AG20443 (cell line): Measurements from ENCODE around the gene NDUFA13.

Experiments
- DNase-seq: peaks from one replicate; pipeline ENCODE4 v3.0.0; 2012; ENCODE audit warnings: low spot score, mixed read lengths

The NDUFA13 gene

DNA sequence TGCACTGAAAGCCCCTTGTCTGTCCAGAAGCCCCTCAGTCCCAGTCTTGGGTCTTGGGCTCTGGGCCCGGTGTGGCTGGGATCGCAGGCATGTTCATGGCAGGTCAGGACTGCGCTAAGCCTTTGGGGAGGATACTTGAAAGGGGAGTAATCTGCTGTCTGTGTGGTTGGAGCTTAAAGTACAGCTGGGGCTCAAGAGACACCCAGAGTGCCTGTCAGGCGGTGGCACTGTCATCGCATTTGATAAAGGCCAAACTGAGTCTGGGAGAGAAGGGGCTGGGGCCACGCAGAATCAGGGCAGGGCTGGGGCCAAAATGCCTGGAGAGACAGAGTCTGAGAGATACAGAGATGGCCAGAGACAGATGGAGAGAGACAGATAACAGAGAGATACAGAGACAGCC lies 17.8 kb downstream of the NDUFA13 start:
- DNase-seq: no peak

DNA sequence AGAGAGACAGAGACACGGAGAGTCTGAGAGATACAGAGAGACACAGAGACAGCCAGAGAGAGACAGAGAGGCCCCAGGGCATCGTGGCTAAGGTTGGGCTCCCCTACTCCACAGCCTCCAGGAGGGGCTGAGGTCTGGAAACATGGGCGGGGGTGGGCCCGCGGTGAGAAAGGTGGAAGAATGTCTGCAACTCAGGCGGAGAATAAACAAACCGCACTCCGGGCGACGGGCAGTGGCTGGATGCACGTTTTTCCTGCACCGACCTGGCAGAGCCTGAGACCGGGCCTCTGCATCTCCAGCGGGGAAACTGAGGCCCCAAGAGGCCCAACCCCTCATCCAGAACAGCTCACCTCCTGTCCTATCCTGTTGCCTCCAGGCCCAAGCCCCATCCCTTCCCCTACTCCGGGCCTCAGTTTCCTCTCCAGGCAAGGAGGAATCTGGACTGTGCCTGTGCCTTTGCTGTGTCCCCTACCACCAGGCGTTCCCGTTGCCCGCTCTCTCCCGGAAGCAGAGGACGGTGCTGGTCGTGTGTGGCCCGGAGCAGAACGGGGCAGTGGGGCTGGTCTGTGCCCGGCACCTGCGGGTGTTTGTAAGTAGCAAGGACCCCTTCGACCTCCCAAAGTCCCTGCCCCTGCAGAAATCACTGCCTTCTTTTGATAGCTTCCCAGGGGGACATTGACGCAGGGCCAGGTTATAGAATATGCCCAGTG lies 18.7 kb downstream of the NDUFA13 start:
- no peak for DNase-seq

DNA sequence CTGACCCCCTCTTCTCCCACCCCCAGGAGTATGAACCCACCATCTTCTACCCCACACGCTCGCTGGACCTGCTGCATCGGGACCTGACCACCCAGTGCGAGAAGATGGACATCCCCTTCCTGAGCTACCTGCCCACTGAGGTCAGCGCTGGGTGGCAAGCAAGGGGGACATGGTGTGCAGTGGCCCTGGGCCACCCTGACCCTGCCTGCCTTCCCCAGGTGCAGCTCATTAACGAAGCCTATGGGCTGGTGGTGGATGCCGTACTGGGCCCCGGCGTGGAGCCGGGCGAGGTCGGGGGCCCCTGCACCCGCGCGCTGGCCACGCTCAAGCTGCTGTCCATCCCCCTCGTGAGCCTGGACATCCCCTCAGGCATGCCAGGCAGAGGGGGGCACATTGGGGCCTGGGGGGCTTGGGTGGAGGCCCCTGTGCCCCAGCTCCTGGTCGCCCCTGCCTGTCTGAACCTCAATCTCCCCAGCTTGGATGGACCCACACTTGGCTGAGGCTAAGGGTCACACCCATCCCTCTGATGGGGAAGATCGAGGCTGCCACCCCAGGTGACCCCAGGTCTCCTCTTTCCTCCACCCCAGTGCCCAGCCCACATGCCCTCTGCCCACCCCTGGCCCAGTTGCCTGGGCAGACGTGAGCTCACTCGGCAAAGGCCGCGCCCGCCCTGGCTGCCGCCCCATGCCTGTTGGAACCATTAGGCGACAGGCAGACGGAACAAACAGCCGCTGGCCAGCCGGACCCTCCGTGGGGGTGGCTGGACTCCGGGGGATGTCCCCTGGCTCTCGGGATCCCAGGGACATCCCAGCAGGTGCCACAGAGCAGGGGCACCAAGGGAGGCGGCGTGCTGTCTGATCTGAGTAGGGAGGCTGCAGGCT lies 19.5 kb downstream of the NDUFA13 start:
- no peak for DNase-seq

DNA sequence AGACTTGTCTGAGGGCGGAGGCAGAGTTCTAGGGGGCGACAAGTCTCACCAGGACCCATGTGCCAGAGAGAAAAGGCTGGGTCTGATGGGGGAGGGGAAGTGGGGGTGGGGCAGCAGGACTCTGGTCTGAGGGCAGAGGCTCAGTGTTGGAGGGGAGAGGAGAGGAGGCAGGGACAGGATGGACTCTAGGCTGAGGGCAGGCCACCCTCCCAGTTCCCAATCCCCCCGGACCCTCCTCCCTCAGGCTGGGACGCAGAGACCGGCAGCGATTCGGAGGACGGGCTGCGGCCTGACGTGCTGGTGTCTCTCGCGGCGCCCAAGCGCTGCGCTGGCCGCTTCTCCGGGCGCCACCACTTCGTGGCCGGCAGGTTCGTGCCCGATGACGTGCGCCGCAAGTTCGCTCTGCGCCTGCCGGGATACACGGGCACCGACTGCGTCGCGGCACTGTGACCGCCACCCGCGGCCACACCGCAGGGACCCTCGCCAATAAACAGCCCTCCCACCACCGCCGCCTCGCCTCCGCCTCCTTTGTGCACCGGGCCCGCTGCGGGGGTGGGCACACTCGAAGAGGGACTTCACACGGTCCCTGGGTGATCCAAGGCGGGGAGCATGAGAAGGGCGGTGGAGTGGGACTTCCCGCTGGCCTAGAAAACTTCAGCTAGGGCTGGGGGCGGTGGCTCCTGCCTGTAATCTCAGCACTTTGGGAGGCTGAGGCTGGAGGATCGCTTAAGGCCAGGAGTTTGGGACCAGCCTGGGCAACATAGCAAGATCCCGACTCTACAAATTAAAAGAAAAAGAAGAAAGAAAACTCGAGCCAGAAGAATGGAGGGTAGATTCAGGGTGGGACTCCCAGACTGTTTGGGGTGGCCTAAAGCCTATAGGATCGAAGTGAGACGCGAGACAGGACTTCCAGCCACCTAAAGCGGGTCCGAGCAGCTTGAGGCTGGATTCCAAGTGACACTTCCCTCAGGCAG lies 21.3 kb downstream of the NDUFA13 start:
- DNase-seq: peak; percentile 69

DNA sequence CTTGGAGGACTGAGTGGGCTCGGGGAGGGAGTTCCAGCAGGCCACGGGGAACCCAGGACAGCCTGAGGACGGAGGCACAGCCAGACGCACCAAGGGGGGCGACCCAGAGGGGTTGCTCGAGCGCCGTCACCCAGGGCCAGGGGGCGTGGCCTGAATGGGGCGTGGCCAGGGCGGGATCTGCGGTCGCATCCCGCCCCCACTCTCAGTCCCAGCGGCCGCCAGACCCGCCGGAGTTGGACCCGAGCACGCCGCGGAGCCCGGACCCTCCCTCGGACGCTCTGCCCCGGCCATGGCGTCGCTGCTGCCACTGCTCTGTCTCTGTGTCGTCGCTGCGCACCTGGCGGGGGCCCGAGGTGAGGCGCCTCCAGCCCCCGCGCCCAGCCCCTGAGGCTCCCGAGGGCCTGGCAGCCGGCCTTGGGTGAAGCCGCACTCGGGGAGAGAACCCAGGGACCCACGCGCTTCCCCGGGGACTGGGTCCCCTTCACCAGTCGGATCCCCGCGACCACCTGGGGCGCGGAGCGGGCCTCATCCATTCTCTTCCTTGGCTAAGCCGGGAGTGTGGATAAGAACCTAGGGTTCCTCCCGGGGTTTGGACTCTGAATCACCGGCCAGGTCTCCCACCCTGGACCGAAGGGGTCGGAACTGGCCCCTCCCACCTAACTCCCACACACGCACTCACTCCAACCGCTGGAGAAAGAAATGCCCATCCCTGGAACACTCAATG lies 22.2 kb downstream of the NDUFA13 start, which contains the start of gene CILP2:
CILP2 (plus strand) TSS at position 205 of the 724 bp plus-strand sequence; CDS start at position 290, 85 bp downstream.
- peak; percentile 83 for DNase-seq

DNA sequence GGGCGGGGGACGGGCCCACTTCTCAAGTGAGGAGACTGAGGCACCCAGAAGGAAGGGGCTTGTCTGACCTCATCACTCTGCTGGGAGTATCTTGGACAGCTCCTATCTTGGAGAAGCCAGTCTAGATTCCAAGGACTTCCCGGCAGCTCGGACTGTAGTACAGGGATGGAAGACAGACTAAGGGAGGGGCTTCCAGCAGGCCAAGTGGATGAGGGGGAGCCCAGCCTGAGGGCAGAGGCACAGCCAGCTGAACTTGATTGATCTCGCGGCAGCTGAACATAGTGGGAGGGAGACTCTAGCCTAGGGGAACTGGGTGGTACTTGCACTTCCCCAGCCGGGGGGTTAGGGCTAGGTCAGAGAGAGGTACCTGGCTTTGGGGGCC lies 22.8 kb downstream of the NDUFA13 start:
- no peak for DNase-seq

DNA sequence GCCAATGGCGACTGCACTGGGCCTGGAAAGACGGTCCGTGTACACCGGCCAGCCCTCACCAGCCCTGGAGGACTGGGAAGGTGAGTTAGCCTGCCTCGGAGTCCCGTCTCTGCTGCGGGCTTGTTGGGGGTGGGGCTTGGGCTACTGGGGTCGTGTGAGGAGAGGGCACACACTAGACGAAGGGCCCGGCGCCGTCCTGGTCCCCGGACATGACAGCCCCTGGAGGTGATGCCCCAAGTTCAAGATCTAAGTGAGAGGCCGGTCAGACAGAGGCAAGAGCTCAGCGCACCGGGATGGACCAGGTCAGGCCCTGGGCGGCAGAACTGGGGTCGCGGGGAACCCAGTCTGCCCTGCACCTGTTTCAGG lies 23.7 kb downstream of the NDUFA13 start:
- no peak for DNase-seq

DNA sequence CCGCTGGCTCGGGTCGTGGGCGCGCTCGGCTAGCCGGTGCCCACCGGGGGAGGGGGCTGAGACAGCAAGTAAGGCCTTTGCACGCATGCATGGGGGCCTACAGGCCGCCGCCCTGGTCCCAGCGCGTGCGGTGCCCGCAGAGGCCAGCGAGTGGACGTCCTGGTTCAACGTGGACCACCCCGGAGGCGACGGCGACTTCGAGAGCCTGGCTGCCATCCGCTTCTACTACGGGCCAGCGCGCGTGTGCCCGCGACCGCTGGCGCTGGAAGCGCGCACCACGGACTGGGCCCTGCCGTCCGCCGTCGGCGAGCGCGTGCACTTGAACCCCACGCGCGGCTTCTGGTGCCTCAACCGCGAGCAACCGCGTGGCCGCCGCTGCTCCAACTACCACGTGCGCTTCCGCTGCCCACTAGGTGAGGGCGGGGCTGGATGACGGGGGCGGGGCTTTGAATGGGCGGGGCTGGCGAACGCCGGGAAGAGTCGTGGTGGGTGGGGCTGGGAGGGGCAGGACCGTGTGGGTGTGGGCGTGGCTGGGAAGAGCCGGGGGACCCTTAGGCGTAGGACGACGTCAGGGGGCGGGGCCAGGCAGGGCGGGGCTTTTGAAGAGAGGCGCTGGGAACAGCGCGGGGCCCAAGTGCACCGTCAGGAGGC lies 24.2 kb downstream of the NDUFA13 start:
- peak; percentile 86 for DNase-seq

DNA sequence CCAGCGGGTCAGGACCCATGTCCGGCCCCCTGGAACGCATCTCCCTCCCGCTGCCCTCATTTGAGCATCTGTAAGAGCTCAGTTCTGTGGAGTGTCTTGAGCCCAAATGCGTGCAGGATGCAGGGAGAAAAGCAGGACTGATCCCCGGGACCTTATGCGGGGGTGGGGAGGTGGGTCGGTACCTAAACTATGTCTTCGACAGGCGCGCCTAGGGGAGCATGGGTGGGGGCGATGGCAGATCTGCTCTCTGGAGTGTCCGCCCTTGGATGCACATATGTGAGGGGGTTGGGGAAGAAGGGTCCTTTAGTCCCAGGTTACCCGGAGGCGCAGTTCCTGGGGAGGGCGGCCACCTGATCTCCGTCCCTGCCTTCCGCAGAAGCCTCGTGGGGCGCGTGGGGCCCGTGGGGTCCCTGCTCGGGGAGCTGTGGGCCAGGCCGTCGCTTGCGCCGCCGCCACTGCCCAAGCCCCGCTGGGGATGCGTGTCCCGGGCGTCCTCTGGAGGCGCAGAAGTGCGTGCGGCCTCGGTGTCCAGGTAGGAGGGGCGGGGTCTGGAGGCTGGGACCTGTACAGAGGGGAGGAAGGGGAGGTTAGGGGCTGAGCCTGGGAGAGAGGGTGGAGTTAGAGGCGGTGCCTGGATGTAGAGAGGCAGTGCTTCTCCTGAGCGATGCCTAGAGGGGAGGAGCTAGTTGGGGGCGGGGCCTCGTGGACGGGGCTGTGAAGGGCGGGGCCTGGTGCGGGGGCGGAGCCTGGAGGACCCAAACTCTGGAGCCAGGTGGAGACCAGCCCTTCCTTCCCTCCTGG lies 24.9 kb downstream of the NDUFA13 start:
- peak; percentile 81 for DNase-seq

DNA sequence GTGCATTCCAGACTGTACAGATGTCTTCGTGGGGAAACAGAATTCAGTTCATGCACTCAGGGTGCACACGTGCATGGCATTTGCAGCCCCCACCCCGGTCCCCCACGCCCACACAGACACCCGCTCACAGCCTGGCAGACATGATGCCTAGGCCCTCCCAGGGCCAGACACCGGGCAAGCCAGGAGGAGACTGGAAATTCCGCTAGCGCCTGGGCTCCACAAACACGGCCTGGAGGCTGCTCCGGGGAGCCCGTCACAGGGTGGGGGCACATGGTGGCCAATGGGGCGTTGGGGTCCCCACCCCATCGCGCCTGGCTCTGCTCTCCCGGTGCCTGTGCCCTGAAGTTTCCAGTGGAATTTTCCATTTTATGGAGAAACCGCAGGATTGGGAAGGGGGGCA lies 25.6 kb downstream of the NDUFA13 start:
- no peak for DNase-seq

DNA sequence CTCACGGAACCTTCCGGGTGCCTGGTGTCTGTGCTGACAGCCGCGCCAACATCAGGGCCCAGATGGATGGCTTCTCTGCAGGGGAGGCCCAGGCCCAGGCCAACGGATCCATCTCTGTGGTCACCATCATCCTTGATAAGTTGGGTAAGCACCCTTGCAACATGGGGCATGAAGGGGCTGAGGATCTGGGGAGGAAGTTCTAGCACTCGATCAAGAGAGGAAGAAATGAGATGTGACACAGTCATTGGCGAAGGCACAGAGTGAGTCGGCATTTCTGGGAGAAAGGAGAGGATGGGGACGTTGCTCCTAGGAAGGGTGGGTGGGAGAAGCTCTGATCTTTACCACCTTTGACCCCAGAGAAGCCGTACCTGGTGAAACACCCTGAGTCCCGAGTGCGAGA lies 26.5 kb downstream of the NDUFA13 start:
- DNase-seq: no peak

DNA sequence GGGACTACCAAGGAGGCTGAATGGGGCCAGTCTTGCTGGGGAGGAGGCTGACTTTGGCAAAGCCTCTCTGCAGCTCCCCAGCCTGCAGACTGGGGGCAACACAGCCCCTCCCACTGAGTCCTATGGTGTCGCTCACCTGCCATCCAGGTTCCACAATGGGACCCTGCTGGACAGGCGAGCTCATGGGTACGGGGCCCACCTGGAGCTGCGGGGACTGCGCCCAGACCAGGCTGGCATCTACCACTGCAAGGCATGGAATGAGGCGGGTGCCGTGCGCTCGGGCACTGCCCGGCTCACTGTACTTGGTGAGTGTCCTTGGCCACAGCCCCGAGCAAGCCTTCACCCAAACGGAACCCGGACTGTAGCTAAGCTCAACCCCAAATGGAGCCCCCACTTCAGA lies 27.1 kb downstream of the NDUFA13 start:
- DNase-seq: no peak

DNA sequence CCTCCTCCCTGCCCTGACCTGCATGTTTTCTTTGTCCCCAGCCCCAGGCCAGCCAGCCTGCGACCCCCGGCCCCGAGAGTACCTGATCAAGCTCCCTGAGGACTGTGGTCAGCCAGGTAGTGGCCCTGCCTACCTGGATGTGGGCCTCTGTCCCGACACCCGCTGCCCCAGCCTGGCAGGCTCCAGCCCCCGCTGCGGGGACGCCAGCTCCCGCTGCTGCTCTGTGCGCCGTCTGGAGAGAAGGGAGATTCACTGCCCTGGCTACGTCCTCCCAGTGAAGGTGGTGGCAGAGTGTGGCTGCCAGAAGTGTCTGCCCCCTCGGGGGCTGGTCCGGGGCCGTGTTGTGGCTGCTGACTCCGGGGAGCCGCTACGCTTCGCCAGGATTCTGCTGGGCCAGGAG lies 27.6 kb downstream of the NDUFA13 start:
- DNase-seq: no peak

DNA sequence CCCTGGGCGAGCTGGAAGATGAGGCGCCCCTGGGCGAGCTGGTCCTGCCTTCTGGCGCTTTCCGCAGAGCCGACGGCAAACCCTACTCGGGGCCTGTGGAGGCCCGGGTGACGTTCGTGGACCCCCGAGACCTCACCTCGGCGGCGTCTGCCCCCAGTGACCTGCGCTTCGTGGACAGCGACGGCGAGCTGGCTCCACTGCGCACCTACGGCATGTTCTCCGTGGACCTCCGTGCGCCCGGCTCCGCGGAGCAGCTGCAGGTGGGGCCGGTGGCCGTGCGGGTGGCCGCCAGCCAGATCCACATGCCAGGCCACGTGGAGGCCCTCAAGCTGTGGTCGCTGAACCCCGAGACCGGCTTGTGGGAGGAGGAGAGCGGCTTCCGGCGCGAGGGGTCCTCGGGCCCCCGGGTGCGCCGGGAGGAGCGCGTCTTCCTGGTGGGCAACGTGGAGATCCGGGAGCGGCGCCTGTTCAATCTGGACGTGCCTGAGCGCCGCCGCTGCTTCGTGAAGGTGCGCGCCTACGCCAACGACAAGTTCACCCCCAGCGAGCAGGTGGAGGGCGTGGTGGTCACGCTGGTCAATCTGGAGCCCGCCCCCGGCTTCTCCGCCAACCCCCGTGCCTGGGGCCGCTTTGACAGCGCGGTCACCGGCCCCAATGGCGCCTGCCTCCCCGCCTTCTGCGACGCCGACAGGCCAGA lies 28.4 kb downstream of the NDUFA13 start:
- no peak for DNase-seq

DNA sequence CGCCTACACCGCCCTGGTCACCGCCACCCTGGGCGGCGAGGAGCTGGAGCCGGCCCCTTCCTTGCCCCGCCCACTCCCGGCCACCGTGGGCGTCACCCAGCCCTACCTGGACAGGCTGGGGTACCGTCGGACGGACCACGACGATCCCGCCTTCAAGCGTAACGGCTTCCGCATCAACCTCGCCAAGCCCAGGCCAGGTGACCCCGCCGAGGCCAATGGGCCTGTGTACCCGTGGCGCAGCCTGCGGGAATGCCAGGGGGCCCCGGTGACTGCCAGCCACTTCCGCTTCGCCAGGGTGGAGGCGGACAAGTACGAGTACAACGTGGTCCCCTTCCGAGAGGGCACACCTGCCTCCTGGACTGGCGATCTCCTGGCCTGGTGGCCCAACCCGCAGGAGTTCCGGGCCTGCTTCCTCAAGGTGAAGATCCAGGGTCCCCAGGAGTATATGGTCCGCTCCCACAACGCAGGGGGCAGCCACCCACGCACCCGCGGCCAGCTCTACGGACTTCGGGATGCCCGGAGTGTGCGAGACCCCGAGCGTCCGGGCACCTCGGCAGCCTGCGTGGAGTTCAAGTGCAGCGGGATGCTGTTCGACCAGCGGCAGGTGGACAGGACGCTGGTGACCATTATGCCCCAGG lies 29.0 kb downstream of the NDUFA13 start:
- no peak for DNase-seq

DNA sequence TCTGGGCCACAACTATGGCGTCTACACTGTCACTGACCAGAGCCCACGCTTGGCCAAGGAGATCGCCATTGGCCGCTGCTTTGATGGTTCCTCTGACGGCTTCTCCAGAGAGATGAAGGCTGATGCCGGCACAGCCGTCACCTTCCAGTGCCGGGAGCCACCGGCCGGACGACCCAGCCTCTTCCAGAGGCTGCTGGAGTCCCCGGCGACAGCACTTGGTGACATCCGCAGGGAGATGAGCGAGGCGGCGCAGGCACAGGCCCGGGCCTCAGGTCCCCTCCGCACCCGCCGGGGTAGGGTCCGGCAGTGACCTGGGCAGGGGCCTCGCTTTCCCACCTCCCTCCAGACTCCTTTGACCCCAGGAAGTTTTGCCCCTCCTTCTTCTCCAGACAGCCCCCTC lies 29.7 kb downstream of the NDUFA13 start:
- DNase-seq: no peak

DNA sequence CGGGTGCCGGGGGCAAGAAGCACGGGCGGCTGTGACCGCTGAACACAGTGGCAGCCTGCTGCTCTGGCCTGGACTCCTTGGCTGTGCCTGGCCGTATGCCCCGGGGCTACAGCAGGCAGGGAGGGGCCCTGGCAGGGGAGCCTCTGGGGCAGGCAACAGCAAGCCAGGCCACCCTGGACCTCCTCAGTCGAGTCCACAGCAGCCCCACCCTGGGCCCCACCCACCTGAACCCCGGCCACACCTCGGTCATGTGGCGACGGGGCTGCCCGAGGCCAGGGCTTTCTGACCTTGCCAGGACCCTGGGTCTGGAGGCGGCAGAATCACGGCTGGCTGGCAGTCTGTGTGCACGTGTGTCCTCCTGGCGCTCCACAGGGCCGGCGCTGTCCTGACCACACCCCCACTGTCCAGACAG lies 30.7 kb downstream of the NDUFA13 start:
- DNase-seq: peak; percentile 56

DNA sequence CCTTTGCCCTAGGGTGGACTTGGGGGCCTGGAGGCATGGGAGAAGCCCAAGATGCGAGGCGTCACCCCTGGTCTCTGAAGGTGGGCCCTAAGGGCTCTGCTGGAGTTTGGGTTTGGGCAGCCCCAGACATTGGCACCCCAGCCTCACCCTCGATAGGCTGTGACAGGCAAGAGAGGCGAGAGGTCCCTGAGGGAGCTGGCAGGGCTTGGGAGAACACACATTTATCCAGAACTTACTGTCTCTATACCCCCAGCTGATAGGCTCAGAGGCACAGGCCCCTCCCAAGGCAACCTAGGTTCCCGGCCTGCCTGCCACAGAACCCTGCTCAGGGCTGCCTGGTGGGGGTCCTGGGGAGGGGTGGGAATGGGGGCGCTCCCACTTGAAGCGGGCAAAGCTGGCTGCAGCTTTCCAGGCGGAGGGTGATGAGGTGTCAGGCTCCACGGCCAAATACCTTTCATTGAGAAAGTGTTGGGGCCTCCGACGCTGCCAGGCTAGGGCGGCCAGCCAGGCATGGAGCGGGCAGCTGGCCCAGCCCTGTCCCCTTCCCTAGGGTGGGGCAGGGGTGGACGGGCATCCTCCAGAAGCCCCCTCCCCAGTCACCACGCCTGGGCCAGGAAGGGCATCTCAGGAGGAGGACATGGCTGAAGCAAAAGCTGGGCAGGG lies 31.8 kb downstream of the NDUFA13 start:
- no peak for DNase-seq
